Stimulated activated naive CD8-positive, alpha-beta T cell treated with anti-CD3 and anti-CD28 coated beads, Interleukin-15, Interleukin-2, amounts not matched to agents 100 ng/mL and 50 ng/mL, for 24 hours (primary cell): ENCODE results near the gene XPO1.
A peak's percentile ranks its signal among the peaks of the same experiment; 100 is the strongest.

ENCODE experiments used
- H3K27ac Mint-ChIP-seq: one replicate; pipeline ENCODE4 v1.8.0; 2021; ENCODE audit warnings: mild to moderate bottlenecking, mixed read lengths
- H3K27me3 Mint-ChIP-seq: one replicate; pipeline ENCODE4 v1.8.0; 2021; ENCODE audit warnings: mixed read lengths
- H3K36me3 Mint-ChIP-seq: one replicate; pipeline ENCODE4 v1.8.0; 2021; ENCODE audit warnings: low read depth, mixed read lengths
- H3K4me1 Mint-ChIP-seq: one replicate; pipeline ENCODE4 v1.8.0; 2021; ENCODE audit warnings: low read depth, mixed read lengths
- H3K4me3 Mint-ChIP-seq: one replicate; pipeline ENCODE4 v1.8.0; 2021; ENCODE audit warnings: mild to moderate bottlenecking, mixed read lengths
- H3K9me3 Mint-ChIP-seq: one replicate; pipeline ENCODE4 v1.8.0; 2021; ENCODE audit warnings: mixed read lengths

Gene XPO1

GRCh38 chr2:61438670-61439069 is 99.5 kb downstream of the XPO1 start:
- Mint-ChIP-seq H3K4me1 (peaks cover 75% of the 10 kb centered on the region), H3K27me3 (no peaks in the 10 kb centered on the region), H3K4me3 (no peak overlapping the region), H3K27ac (no peak overlapping the region), H3K9me3 (no peaks in the 10 kb centered on the region), H3K36me3 (peaks cover 19% of the 10 kb centered on the region)

DNA sequence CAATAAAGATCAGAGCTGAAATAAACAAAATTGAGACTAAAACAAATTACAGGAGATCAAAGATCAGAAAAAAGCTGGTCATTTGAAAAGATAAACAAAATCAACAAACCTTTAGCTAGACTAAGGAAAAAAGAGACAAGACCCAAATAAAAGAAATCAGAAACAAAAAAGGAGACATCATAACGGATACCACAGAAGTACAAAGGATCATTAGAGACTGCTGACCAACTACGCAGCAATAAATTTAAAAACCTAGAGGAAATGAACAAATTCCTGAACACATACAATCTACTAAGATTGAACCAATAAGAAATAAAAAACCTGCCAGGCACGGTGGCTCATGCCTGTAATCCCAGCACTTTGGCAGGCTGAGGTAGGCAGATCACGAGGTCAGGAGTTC is 101.0 kb downstream of the XPO1 start:
- Mint-ChIP-seq H3K27me3 (no peaks in the 10 kb centered on the region), H3K9me3 (no peaks in the 10 kb centered on the region), H3K27ac (no peak overlapping the region), H3K4me1 (peaks cover 68% of the 10 kb centered on the region), H3K4me3 (no peak overlapping the region), H3K36me3 (peaks cover 15% of the 10 kb centered on the region)

DNA sequence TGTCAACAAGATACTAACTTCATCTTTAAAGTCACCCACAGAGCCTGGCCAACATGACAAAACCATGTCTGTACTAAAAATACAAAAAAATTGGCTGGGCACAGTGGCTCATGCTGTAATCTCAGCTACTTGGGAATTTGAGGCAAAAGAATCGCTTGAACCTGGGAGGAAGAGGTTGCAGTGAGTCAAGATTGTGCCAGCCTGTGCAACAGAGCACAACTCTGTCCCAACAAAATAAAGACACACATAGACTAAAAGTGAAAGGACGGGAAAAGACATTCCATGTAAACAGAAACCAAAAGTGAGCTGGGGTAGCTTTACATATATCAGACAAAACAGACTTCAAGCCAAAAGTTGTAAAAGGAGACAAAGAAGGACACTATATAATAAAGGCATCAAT is 102.1 kb downstream of the XPO1 start:
- Mint-ChIP-seq H3K27ac (no peak overlapping the region), H3K27me3 (no peaks in the 10 kb centered on the region), H3K4me1 (peaks cover 59% of the 10 kb centered on the region), H3K4me3 (no peak overlapping the region), H3K36me3 (peaks cover 15% of the 10 kb centered on the region), H3K9me3 (no peaks in the 10 kb centered on the region)

DNA sequence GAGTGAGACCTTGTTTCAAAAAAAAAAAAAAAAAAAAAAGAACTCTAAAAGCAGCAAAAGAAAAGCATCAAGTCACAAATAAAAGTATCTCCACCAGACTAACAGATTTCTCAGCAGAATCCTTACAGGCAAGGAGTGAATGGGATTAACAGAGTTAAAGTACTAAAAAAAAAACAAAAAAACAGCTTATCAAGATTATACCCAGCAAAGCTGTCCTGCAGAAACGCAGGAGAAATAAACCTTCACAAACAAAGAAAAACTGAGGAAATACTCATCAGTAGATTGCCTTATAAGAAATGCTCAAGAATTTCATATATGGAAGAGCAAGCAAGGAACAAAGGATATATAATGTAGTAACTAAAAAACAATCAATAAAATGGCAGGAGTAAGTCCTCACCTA is 102.9 kb downstream of the XPO1 start:
- Mint-ChIP-seq H3K4me3 (no peak overlapping the region), H3K36me3 (peaks cover 15% of the 10 kb centered on the region), H3K27ac (peak overlapping the region; percentile 2), H3K9me3 (no peaks in the 10 kb centered on the region), H3K4me1 (peaks cover 63% of the 10 kb centered on the region), H3K27me3 (no peaks in the 10 kb centered on the region)

GRCh38 chr2:61434314-61434713 is 103.8 kb downstream of the XPO1 start:
- H3K9me3 Mint-ChIP-seq = no peaks in the 10 kb centered on the region
- peaks cover 15% of the 10 kb centered on the region for H3K36me3 Mint-ChIP-seq
- H3K4me1 Mint-ChIP-seq = peaks cover 58% of the 10 kb centered on the region
- H3K27ac Mint-ChIP-seq = peak overlapping the region; percentile 46
- H3K4me3 Mint-ChIP-seq = no peak overlapping the region
- H3K27me3 Mint-ChIP-seq = no peaks in the 10 kb centered on the region

DNA sequence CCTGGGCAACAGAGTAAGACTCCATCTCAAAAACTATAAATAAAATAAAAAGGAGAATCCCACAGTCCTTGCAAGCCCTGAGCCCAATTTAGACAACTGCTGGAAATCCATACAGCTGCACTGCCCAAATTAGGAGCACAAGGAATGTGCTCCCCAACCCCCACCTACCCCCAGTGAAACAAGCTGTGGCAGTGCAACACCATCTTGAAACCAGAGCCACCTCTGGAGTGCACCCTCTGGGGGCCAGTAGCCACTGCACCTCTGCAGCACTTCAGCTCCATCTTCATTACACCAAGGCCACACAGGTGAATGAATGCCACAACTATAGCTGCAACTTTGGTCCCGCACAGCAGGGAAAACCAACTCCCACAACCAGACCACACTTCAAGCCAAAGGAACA is 104.5 kb downstream of the XPO1 start:
- H3K4me1 Mint-ChIP-seq = peaks cover 52% of the 10 kb centered on the region
- H3K27ac Mint-ChIP-seq = no peak overlapping the region
- H3K4me3 Mint-ChIP-seq = no peak overlapping the region
- no peaks in the 10 kb centered on the region for H3K27me3 Mint-ChIP-seq
- peaks cover 12% of the 10 kb centered on the region for H3K36me3 Mint-ChIP-seq
- H3K9me3 Mint-ChIP-seq = no peaks in the 10 kb centered on the region

DNA sequence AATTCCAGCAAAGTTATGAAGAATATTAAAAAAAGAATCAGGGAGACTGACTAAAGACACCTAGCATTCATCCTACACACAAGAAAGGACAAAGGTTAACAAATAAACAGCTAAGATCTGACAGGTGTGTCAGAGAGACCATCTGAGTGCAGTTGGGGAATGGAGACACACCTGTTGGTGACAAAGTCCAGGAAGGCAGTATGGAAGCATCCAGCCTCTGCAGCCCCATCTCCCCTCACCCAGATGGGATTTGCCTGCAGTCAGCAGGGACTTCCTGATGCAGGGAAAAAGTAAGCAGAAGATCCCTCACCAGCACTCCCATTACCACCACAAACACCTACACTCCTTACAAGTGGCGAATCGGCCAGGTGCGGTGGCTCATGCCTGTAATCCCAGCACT is 105.2 kb downstream of the XPO1 start:
- H3K4me3 Mint-ChIP-seq = no peak overlapping the region
- H3K27ac Mint-ChIP-seq = peak overlapping the region; percentile 4
- no peaks in the 10 kb centered on the region for H3K27me3 Mint-ChIP-seq
- peaks cover 9% of the 10 kb centered on the region for H3K36me3 Mint-ChIP-seq
- no peaks in the 10 kb centered on the region for H3K9me3 Mint-ChIP-seq
- peaks cover 54% of the 10 kb centered on the region for H3K4me1 Mint-ChIP-seq

- Mint-ChIP-seq H3K4me3 (no peak overlapping the region), H3K9me3 (no peaks in the 10 kb centered on the region), H3K4me1 (peaks cover 54% of the 10 kb centered on the region), H3K36me3 (peaks cover 4% of the 10 kb centered on the region), H3K27me3 (no peaks in the 10 kb centered on the region), H3K27ac (no peak overlapping the region)
Observed at GRCh38 chr2:61431345-61431744, 106.8 kb downstream of the XPO1 start.
